A549 (cell line): Measurements from ENCODE around the gene MBOAT2. TPM values are rescaled to one million over a fixed set of nuclear protein-coding genes. Genes with fewer than 3 reads are reported as not detected.
"Not testable (repeated sequence)": the region's sequence is repeated elsewhere in the genome, so short reads cannot be mapped to it uniquely, and the experiment has no call there.

Experiments
- ATAC-seq, 2 experiments: fragments of 200-7000 bp in 1 of 2; fragments of >200 bp in 1 of 2; cut with Nextera tagmentation in 1 of 2; cut with Tn5 transposase in 1 of 2; 3 replicates each; pipeline versions ENCODE4 v1.8.0 to v1.9.1; 2018 to 2020; ENCODE audit warnings: mild to moderate bottlenecking in 1 of 2, moderate library complexity in 1 of 2
- CTCF ChIA-PET: fragments of 300-600 bp; sonication (Branson Sonifier 250); formaldehyde crosslinking; extraction: SDS; loops from one replicate; lab custom pipeline; 2021; ENCODE audit warnings: antibody characterized with exemption, inconsistent platforms; lab: Yijun Ruan, JAX
- POLR2A ChIA-PET: fragments of 350-600 bp; formaldehyde crosslinking; extraction: SDS; loops from one replicate; lab custom pipeline; 2021; ENCODE audit warnings: antibody characterized with exemption, inconsistent platforms; lab: Yijun Ruan, JAX
- DNase-seq, 2 experiments: peaks; one replicate each; pipeline versions ENCODE4 v3.0.0 to v3.0.0-alpha.2; 2011 to 2016; ENCODE audit warnings: low read depth in 1 of 2, low spot score in 1 of 2
- FAIRE-seq: peaks from 2 replicates; lab custom pipeline; 2011; peaks lifted over from hg19 to GRCh38; lab: Jason Lieb, UNC
- H3K27ac ChIP-seq, 2 experiments: fragments of >200 bp; sonication (Bioruptor Twin); formaldehyde crosslinking; 3 replicates each; pipeline ENCODE4 v1.5.1; 2016 to 2017
- H3K4me1 ChIP-seq: fragments of >200 bp; sonication (Bioruptor Twin); formaldehyde crosslinking; 3 replicates; pipeline ENCODE4 v1.6.1; 2016
- H3K4me2 ChIP-seq: fragments of >200 bp; sonication (Bioruptor Twin); formaldehyde crosslinking; 3 replicates; pipeline ENCODE4 v1.6.1; 2016
- H3K4me3 ChIP-seq: fragments of >200 bp; sonication (Bioruptor Twin); formaldehyde crosslinking; 3 replicates; pipeline ENCODE4 v1.5.1; 2016
- H3K9me3 ChIP-seq: fragments of >200 bp; sonication (Bioruptor Twin); formaldehyde crosslinking; 3 replicates; pipeline ENCODE4 v1.6.1; 2016
- EP300 ChIP-seq, 2 experiments: fragments of >200 bp; sonication (Bioruptor Twin); formaldehyde crosslinking; IDR thresholded peaks; 2 replicates in 1 of 2; 3 replicates in 1 of 2; pipeline ENCODE4 v1.6.1; 2016 to 2017
- KDM5A ChIP-seq: fragments of 200-600 bp; sonication (generic); IDR thresholded peaks from 2 replicates; pipeline ENCODE4 v1.6.1; 2016; ENCODE audit warnings: antibody characterized with exemption, mild to moderate bottlenecking
- MAFK ChIP-seq: fragments of 450-650 bp; IDR thresholded peaks from 2 replicates; pipeline ENCODE4 v1.6.1; 2014; ENCODE audit not compliant: partially characterized antibody
- NFE2L2 ChIP-seq: fragments of 150-350 bp; conservative IDR thresholded peaks from 2 replicates; pipeline ENCODE4 v1.6.1; 2014; ENCODE audit warnings: low read length
- ZFP36 ChIP-seq: fragments of 450-650 bp; IDR thresholded peaks from 2 replicates; pipeline ENCODE4 v1.6.1; 2014; ENCODE audit warnings: borderline replicate concordance; ENCODE audit not compliant: partially characterized antibody
- ZNF302 ChIP-seq: fragments of 250-450 bp; sonication (Bioruptor Pico); IDR thresholded peaks from 2 replicates; pipeline ENCODE4 v1.9.0; 2021; ENCODE audit warnings: inconsistent platforms, mild to moderate bottlenecking, moderate library complexity
- WGBS: methylation state at CpG from one replicate; pipeline ENCODE4 v1.1.6; 2017; ENCODE audit errors: missing lambda C conversion rate; 5-methylcytosine and 5-hydroxymethylcytosine counted together
- polyA plus RNA-seq, 4 experiments: library from polyadenylated mRNA; depleted of rRNA in 3 of 4; stranded (reverse); fragments of >200 nt; fragmentation: RNase III in 1 of 4; extraction: RNeasy Plus Mini Kit Qiagen cat#74134 plus additional on column Dnase treatment in 1 of 4; gene quantifications; 2 replicates in 3 of 4; 3 replicates in 1 of 4; pipeline ENCODE4 v1.2.3, GENCODE V29; 2011 to 2017

Gene MBOAT2
- polyA plus RNA-seq, 2 of the 4 experiments (the other 2 are of a cell fraction): 33.1 to 33.3 TPM

- H3K4me2 ChIP-seq, H3K4me1 ChIP-seq, FAIRE-seq, H3K9me3 ChIP-seq, ATAC-seq, DNase-seq, H3K4me3 ChIP-seq, POLR2A ChIA-PET, H3K27ac ChIP-seq: not testable (repeated sequence)
- 92% methylated on average over 7 of the region's 7 CpGs for WGBS
- peak; percentile 88 for TF ChIP-seq MAFK
- CTCF ChIA-PET: interaction anchor here (1.0 to 3.1 kb wide), 4 partner anchors 44 to 241 kb away, joined by 3 to 9 read pairs (median 4); no protein-coding TSS in a partner anchor
Measured at GRCh38 chr2:8902757-8903156, 100.7 kb downstream of the MBOAT2 start.

GRCh38 chr2:8897206-8897605 lies 106.3 kb downstream of the MBOAT2 start:
- H3K9me3 ChIP-seq, DNase-seq, FAIRE-seq, H3K27ac ChIP-seq, H3K4me3 ChIP-seq, H3K4me2 ChIP-seq, POLR2A ChIA-PET, H3K4me1 ChIP-seq, CTCF ChIA-PET, ATAC-seq: not testable (repeated sequence)
- WGBS: 66% methylated on average over 1 of the region's 1 CpG

GRCh38 chr2:8896671-8897070 lies 106.8 kb downstream of the MBOAT2 start:
- DNase-seq, CTCF ChIA-PET, POLR2A ChIA-PET: not testable (repeated sequence)

GRCh38 chr2:8895087-8895912 lies 108.2 kb downstream of the MBOAT2 start:
- DNase-seq, H3K4me3 ChIP-seq, FAIRE-seq, H3K4me1 ChIP-seq, POLR2A ChIA-PET, H3K4me2 ChIP-seq, ATAC-seq, H3K27ac ChIP-seq, H3K9me3 ChIP-seq: not testable (repeated sequence)
- CTCF ChIA-PET: interaction anchor here (1.1 kb wide), 1 partner anchor 13 kb away, joined by 3 read pairs; no protein-coding TSS in a partner anchor
- peak; percentile 82 for TF ChIP-seq MAFK
- 92% methylated on average over 13 of the region's 13 CpGs for WGBS

More at GRCh38 chr2:8896671-8897070, 106.8 kb downstream of the MBOAT2 start:
- not testable (repeated sequence) for H3K4me3 ChIP-seq, FAIRE-seq, ATAC-seq, H3K27ac ChIP-seq, H3K4me2 ChIP-seq, H3K9me3 ChIP-seq, H3K4me1 ChIP-seq
- 75% methylated on average over 5 of the region's 5 CpGs for WGBS

- Histone ChIP-seq H3K9me3 (no peaks in the 10 kb centered on the region), H3K4me3 (no peak overlapping the region), H3K27ac (no peak overlapping the region), H3K4me1 (no peaks in the 10 kb centered on the region), H3K4me2 (no peak overlapping the region)
- ATAC-seq: peak in 1 of 2 experiments; percentile 26; a peak in 2 of 6 replicates
- DNase-seq: no peak
- ChIA-PET CTCF (interaction anchor here (5.7 kb wide), 1 partner anchor 21 kb away, joined by 23 read pairs; no protein-coding TSS in a partner anchor), POLR2A (no interaction called here)
- WGBS: 92% methylated on average over 19 of the region's 19 CpGs
- FAIRE-seq: no peak
- TF ChIP-seq ZNF302 (CRISPR knock-in tag) (no peak), KDM5A (no peak), NFE2L2 (no peak), ZFP36 (no peak)
Measured at GRCh38 chr2:8893978-8894820, 109.3 kb downstream of the MBOAT2 start.

- no peak for FAIRE-seq
- Histone ChIP-seq H3K27ac (no peak overlapping the region), H3K4me3 (no peak overlapping the region), H3K9me3 (no peaks in the 10 kb centered on the region), H3K4me2 (no peak overlapping the region), H3K4me1 (no peaks in the 10 kb centered on the region)
- no peak for TF ChIP-seq EP300 (IDR thresholded peaks at IDR 0.05)
- no peak for TF ChIP-seq NFE2L2
- no peak; a peak in 1 of 6 replicates for ATAC-seq
- DNase-seq: no peak
- POLR2A ChIA-PET: no interaction called here
- 94% methylated on average over 1 of the region's 1 CpG for WGBS
- CTCF ChIA-PET: interaction anchor here (1.0 to 5.7 kb wide), 2 partner anchors 12 to 21 kb away, joined by 3 to 23 read pairs; no protein-coding TSS in a partner anchor
Measured at GRCh38 chr2:8893474-8893873, 110.0 kb downstream of the MBOAT2 start.
